ENCODE results near the gene ADCY2.

The ADCY2 gene

GRCh38 chr5:7394889-7395431, 978 bp upstream of the ADCY2 start:
- no peak for DNase-seq (ENCODE audit: insufficient read length, low spot score)
- no peak for TF ChIP-seq CTCF (IDR thresholded peaks at IDR 0.05; ENCODE audit: insufficient read depth, missing control alignments)
- no peak for FAIRE-seq

GRCh38 chr5:7395432-7395946, 449 bp upstream of the ADCY2 start:
- FAIRE-seq (no peak), DNase-seq (ENCODE audit: insufficient read length, low spot score) (no peak)
- no peak for TF ChIP-seq CTCF (IDR thresholded peaks at IDR 0.05; ENCODE audit: insufficient read depth, missing control alignments)

GRCh38 chr5:7396713-7397454, 946 bp downstream of the ADCY2 start:
- DNase-seq (ENCODE audit: insufficient read length, low spot score) (no peak), FAIRE-seq (no peak)
- TF ChIP-seq CTCF (IDR thresholded peaks at IDR 0.05; ENCODE audit: insufficient read depth, missing control alignments): no peak

- DNase-seq (ENCODE audit: insufficient read length, low spot score): no peak
- no peak for TF ChIP-seq CTCF (IDR thresholded peaks at IDR 0.05; ENCODE audit: insufficient read depth, missing control alignments)
- no peak for FAIRE-seq
These were observed 2.0 kb downstream of the ADCY2 start for GRCh38 chr5:7397937-7398336.

GRCh38 chr5:7398596-7399280, 2.8 kb downstream of the ADCY2 start:
- TF ChIP-seq CTCF (IDR thresholded peaks at IDR 0.05; ENCODE audit: insufficient read depth, missing control alignments): no peak
- FAIRE-seq (no peak), DNase-seq (ENCODE audit: insufficient read length, low spot score) (no peak)

GRCh38 chr5:7405277-7405676, 9.3 kb downstream of the ADCY2 start:
- no peak for TF ChIP-seq CTCF (IDR thresholded peaks at IDR 0.05; ENCODE audit: insufficient read depth, missing control alignments)
- FAIRE-seq (no peak), DNase-seq (ENCODE audit: insufficient read length, low spot score) (no peak)
